Peyer's patch (tissue), 4 donors: ENCODE results near the gene TMEM117.
"Not testable (repeated sequence)": the region's sequence is repeated elsewhere in the genome, so short reads cannot be mapped to it uniquely, and the experiment has no call there.

Experiments used
- POLR2A ChIP-seq, 2 donors: fragments of 450-650 bp; IDR thresholded peaks; one replicate each; pipeline ENCODE4 v1.5.1; 2017; ENCODE audit warnings: antibody characterized with exemption in 2 of 2, mild to moderate bottlenecking in 2 of 2, moderate library complexity in 2 of 2
- TF ChIP-seq, protein P1 (sequence below), 6 experiments: fragments of 450-650 bp in 4 of 6; fragments of 200-600 bp in 2 of 6; sonication (generic) in 1 of 6; IDR thresholded peaks; one replicate each; pipeline ENCODE4 v1.5.1; 2017 to 2019; ENCODE audit warnings: antibody characterized with exemption in 6 of 6, mild to moderate bottlenecking in 3 of 6, moderate library complexity in 1 of 6

DNA sequence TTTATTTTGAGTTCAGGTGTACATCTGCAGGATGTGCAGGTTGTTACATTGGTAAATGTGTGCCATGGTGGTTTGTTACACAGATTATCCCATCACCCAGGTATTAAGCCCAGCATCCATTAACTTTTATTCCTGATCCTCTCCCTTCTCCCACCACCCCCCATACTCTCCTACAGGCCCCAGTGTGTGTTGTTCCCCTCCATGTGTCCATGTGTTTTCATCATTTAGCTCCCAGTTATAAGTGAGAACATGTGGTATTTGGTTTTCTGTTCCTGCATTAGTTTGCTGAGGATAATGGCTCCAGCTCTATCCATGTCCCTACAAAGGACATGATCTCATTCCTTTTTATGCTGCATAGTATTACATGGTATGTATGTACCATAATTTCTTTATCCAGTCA, 33.9 kb downstream of the TMEM117 start:
- TF ChIP-seq, protein P1, sequence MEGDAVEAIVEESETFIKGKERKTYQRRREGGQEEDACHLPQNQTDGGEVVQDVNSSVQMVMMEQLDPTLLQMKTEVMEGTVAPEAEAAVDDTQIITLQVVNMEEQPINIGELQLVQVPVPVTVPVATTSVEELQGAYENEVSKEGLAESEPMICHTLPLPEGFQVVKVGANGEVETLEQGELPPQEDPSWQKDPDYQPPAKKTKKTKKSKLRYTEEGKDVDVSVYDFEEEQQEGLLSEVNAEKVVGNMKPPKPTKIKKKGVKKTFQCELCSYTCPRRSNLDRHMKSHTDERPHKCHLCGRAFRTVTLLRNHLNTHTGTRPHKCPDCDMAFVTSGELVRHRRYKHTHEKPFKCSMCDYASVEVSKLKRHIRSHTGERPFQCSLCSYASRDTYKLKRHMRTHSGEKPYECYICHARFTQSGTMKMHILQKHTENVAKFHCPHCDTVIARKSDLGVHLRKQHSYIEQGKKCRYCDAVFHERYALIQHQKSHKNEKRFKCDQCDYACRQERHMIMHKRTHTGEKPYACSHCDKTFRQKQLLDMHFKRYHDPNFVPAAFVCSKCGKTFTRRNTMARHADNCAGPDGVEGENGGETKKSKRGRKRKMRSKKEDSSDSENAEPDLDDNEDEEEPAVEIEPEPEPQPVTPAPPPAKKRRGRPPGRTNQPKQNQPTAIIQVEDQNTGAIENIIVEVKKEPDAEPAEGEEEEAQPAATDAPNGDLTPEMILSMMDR (IDR thresholded peaks at IDR 0.05) = not testable (repeated sequence)
- TF ChIP-seq POLR2A (IDR thresholded peaks at IDR 0.05) = not testable (repeated sequence)
